ENCODE results near the gene FOXO6. TPM values are rescaled to one million over a fixed set of nuclear protein-coding genes. Genes with fewer than 3 reads are reported as not detected.

Gene FOXO6
- total RNA-seq, 1 donor from 2014 or later: 0.11 TPM

- H3K36me3 Mint-ChIP-seq (ENCODE audit: low read depth): no peaks in the 10 kb centered on the region
- H3K4me1 Mint-ChIP-seq (ENCODE audit: low read depth): peaks cover 6% of the 10 kb centered on the region
- intact Hi-C loops (cut with micrococcal nuclease): no loop called here
- H3K4me3 Mint-ChIP-seq (ENCODE audit: low read depth): no peak overlapping the region
- H3K27me3 Mint-ChIP-seq (ENCODE audit: low read depth): peaks cover 14% of the 10 kb centered on the region
- no peak overlapping the region for H3K27ac Mint-ChIP-seq
- peaks cover 12% of the 10 kb centered on the region for H3K9me3 Mint-ChIP-seq
- peak; percentile 7 for DNase-seq (ENCODE audit: low spot score)
Measured at GRCh38 chr1:41333146-41333784, 28.0 kb upstream of the FOXO6 start.

- H3K4me1 Mint-ChIP-seq (ENCODE audit: low read depth): peaks cover under 1% of the 10 kb centered on the region
- H3K4me3 Mint-ChIP-seq (ENCODE audit: low read depth): no peak overlapping the region
- H3K27ac Mint-ChIP-seq: no peak overlapping the region
- intact Hi-C loops (cut with micrococcal nuclease): no loop called here
- H3K36me3 Mint-ChIP-seq (ENCODE audit: low read depth): no peaks in the 10 kb centered on the region
- peaks cover 13% of the 10 kb centered on the region for H3K9me3 Mint-ChIP-seq
- peaks cover 23% of the 10 kb centered on the region for H3K27me3 Mint-ChIP-seq (ENCODE audit: low read depth)
- no peak for DNase-seq (ENCODE audit: low spot score)
Measured at GRCh38 chr1:41338820-41339219, 22.4 kb upstream of the FOXO6 start.

GRCh38 chr1:41340655-41341364 is 20.4 kb upstream of the FOXO6 start:
- H3K27ac Mint-ChIP-seq: no peak overlapping the region

GRCh38 chr1:41341365-41341683 is 19.9 kb upstream of the FOXO6 start:
- H3K27ac Mint-ChIP-seq: no peak overlapping the region
- peaks cover 4% of the 10 kb centered on the region for H3K9me3 Mint-ChIP-seq
- peaks cover 19% of the 10 kb centered on the region for H3K27me3 Mint-ChIP-seq (ENCODE audit: low read depth)
- peaks cover 11% of the 10 kb centered on the region for H3K4me1 Mint-ChIP-seq (ENCODE audit: low read depth)
- DNase-seq (ENCODE audit: low spot score): no peak
- H3K36me3 Mint-ChIP-seq (ENCODE audit: low read depth): no peaks in the 10 kb centered on the region
- H3K4me3 Mint-ChIP-seq (ENCODE audit: low read depth): no peak overlapping the region
- intact Hi-C loops (cut with micrococcal nuclease): no loop called here

More at GRCh38 chr1:41340655-41341364, 20.4 kb upstream of the FOXO6 start:
- Mint-ChIP-seq H3K9me3 (peaks cover 4% of the 10 kb centered on the region), H3K36me3 (ENCODE audit: low read depth) (no peaks in the 10 kb centered on the region), H3K27me3 (ENCODE audit: low read depth) (peaks cover 22% of the 10 kb centered on the region), H3K4me3 (ENCODE audit: low read depth) (no peak overlapping the region), H3K4me1 (ENCODE audit: low read depth) (peaks cover 11% of the 10 kb centered on the region)
- intact Hi-C loops (cut with micrococcal nuclease): no loop called here
- DNase-seq (ENCODE audit: low spot score): no peak

GRCh38 chr1:41341772-41342562 is 19.3 kb upstream of the FOXO6 start:
- Mint-ChIP-seq H3K36me3 (ENCODE audit: low read depth) (no peaks in the 10 kb centered on the region), H3K27me3 (ENCODE audit: low read depth) (peaks cover 16% of the 10 kb centered on the region), H3K4me3 (ENCODE audit: low read depth) (no peak overlapping the region), H3K27ac (no peak overlapping the region), H3K9me3 (peaks cover 4% of the 10 kb centered on the region), H3K4me1 (ENCODE audit: low read depth) (peaks cover 11% of the 10 kb centered on the region)
- no peak for DNase-seq (ENCODE audit: low spot score)
- intact Hi-C loops (cut with micrococcal nuclease): no loop called here

- no peaks in the 10 kb centered on the region for H3K36me3 Mint-ChIP-seq (ENCODE audit: low read depth)
- no peak overlapping the region for H3K4me3 Mint-ChIP-seq (ENCODE audit: low read depth)
- no peak overlapping the region for H3K27ac Mint-ChIP-seq
Measured at GRCh38 chr1:41342774-41343355, 18.4 kb upstream of the FOXO6 start.

GRCh38 chr1:41343790-41344699 is 17.2 kb upstream of the FOXO6 start:
- H3K27me3 Mint-ChIP-seq (ENCODE audit: low read depth): peaks cover 7% of the 10 kb centered on the region
- no peak overlapping the region for H3K27ac Mint-ChIP-seq
- intact Hi-C loops (cut with micrococcal nuclease): no loop called here
- no peak for DNase-seq (ENCODE audit: low spot score)
- no peak overlapping the region for H3K4me3 Mint-ChIP-seq (ENCODE audit: low read depth)
- H3K4me1 Mint-ChIP-seq (ENCODE audit: low read depth): peaks cover 11% of the 10 kb centered on the region
- no peaks in the 10 kb centered on the region for H3K9me3 Mint-ChIP-seq
- H3K36me3 Mint-ChIP-seq (ENCODE audit: low read depth): no peaks in the 10 kb centered on the region

More at GRCh38 chr1:41342774-41343355, 18.4 kb upstream of the FOXO6 start:
- Mint-ChIP-seq H3K4me1 (ENCODE audit: low read depth) (peaks cover 11% of the 10 kb centered on the region), H3K27me3 (ENCODE audit: low read depth) (peaks cover 10% of the 10 kb centered on the region), H3K9me3 (peaks cover 4% of the 10 kb centered on the region)
- intact Hi-C loops (cut with micrococcal nuclease): no loop called here
- DNase-seq (ENCODE audit: low spot score): no peak

- intact Hi-C loops (cut with micrococcal nuclease): no loop called here
- no peak for DNase-seq (ENCODE audit: low spot score)
- H3K36me3 Mint-ChIP-seq (ENCODE audit: low read depth): no peaks in the 10 kb centered on the region
- no peak overlapping the region for H3K27ac Mint-ChIP-seq
- no peaks in the 10 kb centered on the region for H3K9me3 Mint-ChIP-seq
- peaks cover 3% of the 10 kb centered on the region for H3K27me3 Mint-ChIP-seq (ENCODE audit: low read depth)
- peaks cover 11% of the 10 kb centered on the region for H3K4me1 Mint-ChIP-seq (ENCODE audit: low read depth)
- H3K4me3 Mint-ChIP-seq (ENCODE audit: low read depth): no peak overlapping the region
Measured at GRCh38 chr1:41344708-41345159, 16.5 kb upstream of the FOXO6 start.

- Mint-ChIP-seq H3K4me3 (ENCODE audit: low read depth) (no peak overlapping the region), H3K27ac (no peak overlapping the region), H3K27me3 (ENCODE audit: low read depth) (peaks cover 3% of the 10 kb centered on the region), H3K4me1 (ENCODE audit: low read depth) (peaks cover 11% of the 10 kb centered on the region), H3K36me3 (ENCODE audit: low read depth) (no peaks in the 10 kb centered on the region), H3K9me3 (no peaks in the 10 kb centered on the region)
- no peak for DNase-seq (ENCODE audit: low spot score)
- intact Hi-C loops (cut with micrococcal nuclease): no loop called here
Measured at GRCh38 chr1:41345434-41346075, 15.7 kb upstream of the FOXO6 start.

GRCh38 chr1:41347276-41347675 is 14.0 kb upstream of the FOXO6 start:
- H3K27ac Mint-ChIP-seq: no peak overlapping the region

GRCh38 chr1:41348394-41348793 is 12.8 kb upstream of the FOXO6 start:
- peaks cover 11% of the 10 kb centered on the region for H3K4me1 Mint-ChIP-seq (ENCODE audit: low read depth)

More at GRCh38 chr1:41347276-41347675, 14.0 kb upstream of the FOXO6 start:
- no peaks in the 10 kb centered on the region for H3K9me3 Mint-ChIP-seq
- H3K4me3 Mint-ChIP-seq (ENCODE audit: low read depth): no peak overlapping the region
- H3K36me3 Mint-ChIP-seq (ENCODE audit: low read depth): no peaks in the 10 kb centered on the region
- DNase-seq (ENCODE audit: low spot score): no peak
- intact Hi-C loops (cut with micrococcal nuclease): no loop called here
- peaks cover 3% of the 10 kb centered on the region for H3K27me3 Mint-ChIP-seq (ENCODE audit: low read depth)
- H3K4me1 Mint-ChIP-seq (ENCODE audit: low read depth): peaks cover 11% of the 10 kb centered on the region

More at GRCh38 chr1:41348394-41348793, 12.8 kb upstream of the FOXO6 start:
- Mint-ChIP-seq H3K27ac (no peak overlapping the region), H3K27me3 (ENCODE audit: low read depth) (peaks cover 3% of the 10 kb centered on the region), H3K9me3 (no peaks in the 10 kb centered on the region), H3K4me3 (ENCODE audit: low read depth) (no peak overlapping the region), H3K36me3 (ENCODE audit: low read depth) (no peaks in the 10 kb centered on the region)
- intact Hi-C loops (cut with micrococcal nuclease): no loop called here
- DNase-seq (ENCODE audit: low spot score): no peak

Data from activated T-helper 2 cell treated with anti-CD3 and anti-CD28 coated beads, Interferon-gamma antibody, Interleukin-2, Interleukin-4, amounts not matched to agents 10 μg/mL and 5 μg/mL and 100 μg/mL, durations not matched to agents 14 hours and 24 hours and 36 hours (primary cell).